NOMO-1 treated with dmso at 0.1 percent for 144 hours (cell line): Measurements from ENCODE around the gene CABP2.
A peak's percentile ranks its signal among the peaks of the same experiment; 100 is the strongest.

Source experiments
- DNase-seq: peaks from one replicate; lab custom pipeline; 2025; ENCODE audit not compliant: unreplicated experiment; lab: John Stamatoyannopoulos, UW

The CABP2 gene

GRCh38 chr11:67508486-67509121 is 14.6 kb downstream of the CABP2 start:
- DNase-seq: peak; percentile 98

GRCh38 chr11:67507864-67508485 is 15.3 kb downstream of the CABP2 start, which contains the start of gene CDK2AP2:
TSS of gene CDK2AP2 (minus strand) at chr11:67508162. CDS start at chr11:67508082, 80 bp downstream.
- DNase-seq: peak; percentile 97

GRCh38 chr11:67507242-67507863 is 15.9 kb downstream of the CABP2 start:
- no peak for DNase-seq

- DNase-seq: no peak
Observed at GRCh38 chr11:67506426-67507051, 16.7 kb downstream of the CABP2 start.

- peak; percentile 90 for DNase-seq
Observed at GRCh38 chr11:67505605-67506396, 17.4 kb downstream of the CABP2 start.

- peak; percentile 8 for DNase-seq
Observed at GRCh38 chr11:67504950-67505581, 18.2 kb downstream of the CABP2 start, which contains the start of gene PITPNM1. TSS of gene PITPNM1 (minus strand) at chr11:67505363. CDS start at chr11:67504180, 1,183 bp downstream.

GRCh38 chr11:67504005-67504949 is 19.0 kb downstream of the CABP2 start:
- no peak for DNase-seq

- DNase-seq: no peak
Observed at GRCh38 chr11:67503119-67504004, 19.9 kb downstream of the CABP2 start.

GRCh38 chr11:67502328-67502979 is 20.8 kb downstream of the CABP2 start:
- no peak for DNase-seq

- DNase-seq: no peak
Observed at GRCh38 chr11:67501854-67502253, 21.4 kb downstream of the CABP2 start.

GRCh38 chr11:67500831-67501715 is 22.2 kb downstream of the CABP2 start:
- peak; percentile 51 for DNase-seq

GRCh38 chr11:67500484-67500821 is 22.8 kb downstream of the CABP2 start:
- DNase-seq: no peak

GRCh38 chr11:67499808-67500483 is 23.3 kb downstream of the CABP2 start:
- no peak for DNase-seq

- DNase-seq: no peak
Observed at GRCh38 chr11:67498544-67498972, 24.7 kb downstream of the CABP2 start.

GRCh38 chr11:67497656-67498291 is 25.5 kb downstream of the CABP2 start:
- no peak for DNase-seq

- no peak for DNase-seq
Observed at GRCh38 chr11:67496113-67496512, 27.1 kb downstream of the CABP2 start.
